Kidney (tissue), 14 donors: ENCODE results near the gene LAMA1. TPM values are rescaled to one million over a fixed set of nuclear protein-coding genes. Genes with fewer than 3 reads are reported as not detected.
A peak's percentile ranks its signal among the peaks of the same experiment; 100 is the strongest.

Experiments
- DNase-seq, 5 donors: peaks; one replicate each; pipeline ENCODE4 v3.0.0-alpha.2; 2013 to 2020
- FAIRE-seq: peaks from 2 replicates; lab custom pipeline; 2012; peaks lifted over from hg19 to GRCh38; lab: Jason Lieb, UNC
- H3K27ac ChIP-seq, 2 donors: one replicate each; pipeline ENCODE4 v1.7.0; 2013; ENCODE audit warnings: low read depth in 2 of 2, low read length in 2 of 2, inconsistent platforms in 1 of 2
- H3K27me3 ChIP-seq: one replicate; pipeline ENCODE4 v1.7.1; 2013; ENCODE audit warnings: low read length, inconsistent platforms; ENCODE audit not compliant: control insufficient read depth, insufficient read depth
- H3K36me3 ChIP-seq, 3 donors: one replicate each; pipeline versions ENCODE4 v1.7.0 to v1.7.1; 2013; ENCODE audit warnings: low read length in 3 of 3, control low read depth in 1 of 3, inconsistent platforms in 1 of 3; ENCODE audit not compliant: insufficient read depth in 3 of 3, control insufficient read depth in 2 of 3
- H3K4me1 ChIP-seq, 3 donors: one replicate each; pipeline versions ENCODE4 v1.7.0 to v1.7.1; 2013; ENCODE audit warnings: low read length in 3 of 3, inconsistent platforms in 1 of 3, low read depth in 1 of 3; ENCODE audit not compliant: control insufficient read depth in 2 of 3, insufficient read depth in 2 of 3
- H3K4me3 ChIP-seq, 3 donors: one replicate each; pipeline versions ENCODE4 v1.7.0 to v1.8.1; 2013; ENCODE audit warnings: low read length in 3 of 3, control low read depth in 1 of 3, inconsistent platforms in 1 of 3
- H3K9ac ChIP-seq, 3 donors: one replicate each; pipeline versions ENCODE4 v1.7.0 to v1.7.1; 2013; ENCODE audit warnings: low read length in 3 of 3, control low read depth in 1 of 3, inconsistent platforms in 1 of 3
- H3K9me3 ChIP-seq, 3 donors: one replicate each; pipeline versions ENCODE4 v1.7.0 to v1.7.1; 2013; ENCODE audit warnings: low read length in 3 of 3, control low read depth in 1 of 3, inconsistent platforms in 1 of 3; ENCODE audit not compliant: control insufficient read depth in 2 of 3, insufficient read depth in 1 of 3
- CTCF ChIP-seq: IDR thresholded peaks from 3 replicates; pipeline ENCODE4 v1.5.1; 2012; ENCODE audit warnings: mild to moderate bottlenecking, moderate library complexity, borderline replicate concordance; ENCODE audit not compliant: insufficient read depth; ENCODE audit errors: extremely low read depth
- intact Hi-C: fragments of 100-400 bp; cut with DNase I; formaldehyde crosslinking; loops from one replicate; pipeline ENCODE4 v1.11.1; 2022
- polyA plus RNA-seq: library from polyadenylated mRNA; stranded (reverse); fragments of 350-450 nt; fragmentation: Illumina TruSeq; extraction: RNeasy Lipid Tissue Mini Kit (QIAGEN cat#74804); gene quantifications from one replicate; pipeline ENCODE4 v1.2.3, GENCODE V29; 2014; ENCODE audit warnings: low read depth, low replicate concordance; ENCODE audit not compliant: insufficient read depth
- total RNA-seq: library from RNA; stranded (reverse); fragmentation: NEBNext Ultra II Directional; extraction: Animal tissue kit (Norgen Biotek cat#: 25700); gene quantifications from one replicate; pipeline ENCODE4 v1.2.1, GENCODE V29; 2021
- donor health status: control.
- donor health status: control.
- donor health status: control.
- donor health status: control.
- donor health status: control.
- donor health status: DM: yes; HTN: yes; CAD: no.
- donor health status: Normal renal cell carcinoma (clear cell type).

Gene LAMA1
- total and polyA plus RNA-seq, 2 donors from 2014 or later: 10.7 to 14.1 TPM

GRCh38 chr18:7023581-7023980, 94.0 kb downstream of the LAMA1 start:
- Histone ChIP-seq H3K27me3 (no peaks in the 10 kb centered on the region), H3K9ac (no peak overlapping the region), H3K36me3 (no peaks in the 10 kb centered on the region), H3K4me1 (no peaks in the 10 kb centered on the region), H3K9me3 (no peaks in the 10 kb centered on the region), H3K4me3 (no peak overlapping the region), H3K27ac (no peak overlapping the region)
- FAIRE-seq: no peak
- TF ChIP-seq CTCF: no peak
- no peak for DNase-seq
- intact Hi-C loops: no loop called here

- H3K27me3 ChIP-seq: no peaks in the 10 kb centered on the region
- no peaks in the 10 kb centered on the region for H3K4me1 ChIP-seq
- H3K36me3 ChIP-seq: no peaks in the 10 kb centered on the region
- no peak overlapping the region for H3K4me3 ChIP-seq
- DNase-seq: no peak
- H3K9me3 ChIP-seq: no peaks in the 10 kb centered on the region
- H3K27ac ChIP-seq: no peak overlapping the region
- FAIRE-seq: no peak
- intact Hi-C loops: no loop called here
- TF ChIP-seq CTCF: no peak
- H3K9ac ChIP-seq: no peak overlapping the region
These were observed 94.5 kb downstream of the LAMA1 start for GRCh38 chr18:7023063-7023580.

- DNase-seq: peak in 2 of 5 donors; percentile 29 to 49
- intact Hi-C loops: no loop called here
- TF ChIP-seq CTCF: peak; percentile 19
- H3K4me3 ChIP-seq: no peak overlapping the region
- FAIRE-seq: no peak
- H3K9ac ChIP-seq: no peak overlapping the region
- H3K36me3 ChIP-seq: no peaks in the 10 kb centered on the region
- H3K27me3 ChIP-seq: no peaks in the 10 kb centered on the region
- H3K9me3 ChIP-seq: no peaks in the 10 kb centered on the region
- H3K4me1 ChIP-seq: no peaks in the 10 kb centered on the region
- no peak overlapping the region for H3K27ac ChIP-seq
These were observed 95.4 kb downstream of the LAMA1 start for GRCh38 chr18:7021994-7022840.
